Measurements from ENCODE around the gene HNRNPA1L2.

DNA sequence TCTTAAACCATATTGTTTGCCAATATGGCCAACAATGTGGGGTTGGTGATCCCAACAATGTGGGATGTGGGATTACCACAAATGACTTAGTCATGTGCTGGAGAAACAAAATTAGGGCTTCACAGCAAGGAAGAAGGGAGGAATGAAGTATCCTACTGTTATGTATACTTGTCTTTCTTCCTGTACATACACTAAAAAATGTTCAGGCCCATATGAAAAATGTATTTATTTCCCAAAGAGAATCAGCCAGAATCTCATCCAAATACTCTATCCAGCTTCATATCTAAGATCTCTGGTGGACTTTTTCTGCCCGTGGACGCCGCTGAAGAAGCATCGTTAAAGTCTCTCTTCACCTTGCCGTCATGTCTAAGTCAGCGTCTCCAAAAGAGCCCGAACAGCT, at the start of gene HNRNPA1L2:
- TF ChIP-seq POLR2A (IDR thresholded peaks at IDR 0.05) (no peak), POLR2AphosphoS5 (IDR thresholded peaks at IDR 0.05) (no peak), EP300 (IDR thresholded peaks at IDR 0.05) (no peak)
- TF ChIP-seq, protein P1, sequence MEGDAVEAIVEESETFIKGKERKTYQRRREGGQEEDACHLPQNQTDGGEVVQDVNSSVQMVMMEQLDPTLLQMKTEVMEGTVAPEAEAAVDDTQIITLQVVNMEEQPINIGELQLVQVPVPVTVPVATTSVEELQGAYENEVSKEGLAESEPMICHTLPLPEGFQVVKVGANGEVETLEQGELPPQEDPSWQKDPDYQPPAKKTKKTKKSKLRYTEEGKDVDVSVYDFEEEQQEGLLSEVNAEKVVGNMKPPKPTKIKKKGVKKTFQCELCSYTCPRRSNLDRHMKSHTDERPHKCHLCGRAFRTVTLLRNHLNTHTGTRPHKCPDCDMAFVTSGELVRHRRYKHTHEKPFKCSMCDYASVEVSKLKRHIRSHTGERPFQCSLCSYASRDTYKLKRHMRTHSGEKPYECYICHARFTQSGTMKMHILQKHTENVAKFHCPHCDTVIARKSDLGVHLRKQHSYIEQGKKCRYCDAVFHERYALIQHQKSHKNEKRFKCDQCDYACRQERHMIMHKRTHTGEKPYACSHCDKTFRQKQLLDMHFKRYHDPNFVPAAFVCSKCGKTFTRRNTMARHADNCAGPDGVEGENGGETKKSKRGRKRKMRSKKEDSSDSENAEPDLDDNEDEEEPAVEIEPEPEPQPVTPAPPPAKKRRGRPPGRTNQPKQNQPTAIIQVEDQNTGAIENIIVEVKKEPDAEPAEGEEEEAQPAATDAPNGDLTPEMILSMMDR (IDR thresholded peaks at IDR 0.05), result no peak

Measured in gastroesophageal sphincter (tissue), 3 donors.